A673 (cell line): Measurements from ENCODE around the gene WWTR1. TPM values are rescaled to one million over a fixed set of nuclear protein-coding genes. Genes with fewer than 3 reads are reported as not detected.
A peak's percentile ranks its signal among the peaks of the same experiment; 100 is the strongest.

Source experiments
- BruUV-seq: library from RNA; stranded (reverse); fragments of 400-500 nt; replicated peaks from 2 replicates; lab custom pipeline; 2021; lab: Mats Ljungman, UMichigan
- CTCF ChIA-PET: fragments of 300-600 bp; sonication (Branson Sonifier 250); formaldehyde crosslinking; loops from one replicate; lab custom pipeline; 2022; ENCODE audit warnings: antibody characterized with exemption; lab: Charles Lee
- POLR2A ChIA-PET: fragments of 300-600 bp; sonication (Branson Sonifier 250); formaldehyde crosslinking; loops from one replicate; lab custom pipeline; 2022; ENCODE audit warnings: antibody characterized with exemption; ENCODE audit not compliant: low non-redundant PET; lab: Charles Lee
- DNase-seq: peaks from one replicate; pipeline ENCODE4 v3.0.0-alpha.2; 2015; ENCODE audit warnings: low spot score
- H3K27ac ChIP-seq: fragments of 200-600 bp; sonication (generic); 2 replicates; pipeline ENCODE4 v1.5.1; 2016; ENCODE audit warnings: mixed run types, low read depth, mild to moderate bottlenecking, mixed read lengths, antibody characterized with exemption, low read length; ENCODE audit not compliant: poor library complexity, severe bottlenecking
- H3K27me3 ChIP-seq: fragments of 200-600 bp; sonication (generic); replicated peaks from 2 replicates; pipeline ENCODE4 v1.6.1; 2017; ENCODE audit warnings: mixed run types, low read depth, mild to moderate bottlenecking, mixed read lengths, antibody characterized with exemption, low read length; ENCODE audit not compliant: insufficient read depth, poor library complexity
- H3K36me3 ChIP-seq: fragments of 200-600 bp; sonication (generic); 2 replicates; pipeline ENCODE4 v1.6.1; 2016; ENCODE audit warnings: mixed run types, mild to moderate bottlenecking, mixed read lengths, antibody characterized with exemption, low read length; ENCODE audit not compliant: insufficient read depth, poor library complexity, severe bottlenecking
- H3K4me1 ChIP-seq: fragments of 200-600 bp; sonication (generic); 2 replicates; pipeline ENCODE4 v1.6.1; 2017; ENCODE audit warnings: mixed run types, mild to moderate bottlenecking, mixed read lengths, antibody characterized with exemption, low read length; ENCODE audit not compliant: insufficient read depth, poor library complexity, severe bottlenecking
- H3K4me3 ChIP-seq: fragments of 200-600 bp; sonication (generic); 2 replicates; pipeline ENCODE4 v1.5.1; 2016; ENCODE audit warnings: low read depth, mixed run types, mild to moderate bottlenecking, mixed read lengths, low read length; ENCODE audit not compliant: poor library complexity, severe bottlenecking
- H3K9me3 ChIP-seq: fragments of 200-600 bp; sonication (generic); 2 replicates; pipeline ENCODE4 v1.6.1; 2016; ENCODE audit warnings: mixed run types, low read depth, mild to moderate bottlenecking, mixed read lengths, antibody characterized with exemption, low read length; ENCODE audit not compliant: poor library complexity, severe bottlenecking
- CTCF ChIP-seq: fragments of 300-800, 200-600 bp; sonication (generic); conservative IDR thresholded peaks from 2 replicates; pipeline ENCODE4 v1.5.1; 2017; ENCODE audit warnings: low read depth, mild to moderate bottlenecking, antibody characterized with exemption, low read length, moderate library complexity, mixed read lengths
- EZH2 ChIP-seq: fragments of 200-600 bp; sonication (generic); IDR thresholded peaks from 2 replicates; pipeline ENCODE4 v1.6.1; 2017; ENCODE audit warnings: borderline replicate concordance, low read depth, mild to moderate bottlenecking, mixed read lengths, antibody characterized with exemption, low read length; ENCODE audit not compliant: poor library complexity, severe bottlenecking
- intact Hi-C: fragments of 100-400 bp; cut with micrococcal nuclease; formaldehyde crosslinking; loops from one replicate; pipeline ENCODE4 v1.10.0; 2022; ENCODE audit not compliant: unreplicated experiment
- total RNA-seq: library from RNA; stranded (reverse); gene quantifications from 2 replicates; pipeline ENCODE4 v1.2.3, GENCODE V29; 2021

WWTR1 gene
- total RNA-seq, 1 experiment from 2014 or later: 76.8 TPM

GRCh38 chr3:149660462-149660861 lies 2.6 kb upstream of the WWTR1 start:
- H3K4me1 ChIP-seq: peaks cover 24% of the 10 kb centered on the region
- TF ChIP-seq EZH2 (no peak), CTCF (no peak)
- H3K27me3 ChIP-seq: no peaks in the 10 kb centered on the region
- DNase-seq: peak; percentile 39
- no TSS peak for BruUV-seq
- H3K36me3 ChIP-seq: no peaks in the 10 kb centered on the region
- H3K9me3 ChIP-seq: no peaks in the 10 kb centered on the region
- H3K4me3 ChIP-seq: no peak overlapping the region
- peak overlapping the region; percentile 49 for H3K27ac ChIP-seq
- CTCF ChIA-PET: no interaction called here
- POLR2A ChIA-PET: interaction anchor here (0.6 kb wide), 1 partner anchor 9 kb away, joined by 3 read pairs; no protein-coding TSS in a partner anchor
- intact Hi-C loops: no loop called here

GRCh38 chr3:149658744-149659497 lies 1.1 kb upstream of the WWTR1 start:
- Histone ChIP-seq H3K9me3 (no peaks in the 10 kb centered on the region), H3K36me3 (peaks cover 1% of the 10 kb centered on the region), H3K27me3 (no peaks in the 10 kb centered on the region), H3K27ac (peak overlapping the region; percentile 99), H3K4me3 (peak overlapping the region; percentile 66), H3K4me1 (peaks cover 25% of the 10 kb centered on the region)
- POLR2A ChIA-PET: interaction anchor here (0.7 to 1.5 kb wide), 4 partner anchors 13 to 637 kb away, joined by 4 to 11 read pairs (median 6); no protein-coding TSS in a partner anchor
- no TSS peak for BruUV-seq
- CTCF ChIA-PET: interaction anchor here (0.6 kb wide), 1 partner anchor 107 kb away, joined by 3 read pairs; no protein-coding TSS in a partner anchor
- TF ChIP-seq CTCF (no peak), EZH2 (no peak)
- intact Hi-C loops: loop anchor here (5.0 to 10.0 kb wide), 3 partner anchors 54 to 127 kb away; no protein-coding TSS in a partner anchor
- DNase-seq: no peak

- peak overlapping the region; percentile 66 for H3K4me3 ChIP-seq
- POLR2A ChIA-PET: interaction anchor here (0.7 to 1.5 kb wide), 5 partner anchors 11 to 82 kb away, joined by 3 to 5 read pairs (median 3); no protein-coding TSS in a partner anchor
- H3K27ac ChIP-seq: peak overlapping the region; percentile 99
- peak; percentile 78 for DNase-seq
- TF ChIP-seq EZH2 (no peak), CTCF (no peak)
- BruUV-seq: no TSS peak
- H3K27me3 ChIP-seq: no peaks in the 10 kb centered on the region
- H3K4me1 ChIP-seq: peaks cover 32% of the 10 kb centered on the region
- CTCF ChIA-PET: interaction anchor here (0.9 to 1.2 kb wide), 2 partner anchors 64 to 89 kb away, joined by 4 read pairs; no protein-coding TSS in a partner anchor
- H3K9me3 ChIP-seq: no peaks in the 10 kb centered on the region
- H3K36me3 ChIP-seq: peaks cover 14% of the 10 kb centered on the region
- intact Hi-C loops: loop anchor here (5.0 to 10.0 kb wide), 3 partner anchors 53 to 125 kb away; no protein-coding TSS in a partner anchor
Measured at GRCh38 chr3:149657321-149657925, 402 bp downstream of the WWTR1 start.
